Activated CD8-positive, alpha-beta T cell treated with anti-CD3 and anti-CD28 coated beads for 36 hours (primary cell): ENCODE data around the gene GRAMD2B. TPM values are rescaled to one million over a fixed set of nuclear protein-coding genes. Genes with fewer than 3 reads are reported as not detected.

ENCODE experiments used
- total RNA-seq, 2 experiments: library from RNA; stranded (reverse); gene quantifications; one replicate each; pipeline ENCODE4 v1.2.3, GENCODE V29; 2021

GRAMD2B gene
- total RNA-seq, 2 experiments from 2014 or later, result 8.0 to 8.4 TPM

Other genes with a start within 250 kb of the GRAMD2B start
- 1 to 10 TPM; 4.8 to 5.1 TPM for gene ALDH7A1, start 171.8 kb downstream of the GRAMD2B start, total RNA-seq
- 10 to 100 TPM; 42.5 to 42.8 TPM for gene PHAX, start 177.5 kb downstream of the GRAMD2B start, total RNA-seq